K562 (cell line): ENCODE results near the gene CPN2. TPM values are rescaled to one million over a fixed set of nuclear protein-coding genes. Genes with fewer than 3 reads are reported as not detected.

ENCODE experiments used
- ATAC-seq: fragments of 200-7000 bp; cut with Tn5 transposase; 3 replicates; pipeline ENCODE4 v1.9.1; 2020; ENCODE audit warnings: moderate library complexity
- BruUV-seq: library from RNA; stranded (reverse); fragments of 400-500 nt; replicated peaks from 2 replicates; lab custom pipeline; 2021; lab: Mats Ljungman, UMichigan
- CTCF ChIA-PET: fragments of 300-600 bp; formaldehyde crosslinking; extraction: SDS; loops from one replicate; lab custom pipeline; 2021; ENCODE audit warnings: low intra/inter-chr PET ratio; lab: Yijun Ruan, JAX
- POLR2A ChIA-PET: fragments of 300-600, 350-650 bp; sonication (Branson Sonifier 250); formaldehyde crosslinking; extraction: SDS; loops from one replicate; lab custom pipeline; 2021; ENCODE audit warnings: antibody characterized with exemption, inconsistent platforms; lab: Yijun Ruan, JAX
- DNase-seq, 4 experiments: peaks; one replicate each; pipeline versions ENCODE4 v3.0.0 to v3.0.0-alpha.2; 2011 to 2018; ENCODE audit warnings: low spot score in 3 of 4, mixed read lengths in 3 of 4; ENCODE audit errors: extremely low read depth in 1 of 4
- FAIRE-seq: peaks from 2 replicates; lab custom pipeline; 2011; peaks lifted over from hg19 to GRCh38; lab: Jason Lieb, UNC
- H2AFZ ChIP-seq: 2 replicates; pipeline ENCODE4 v1.6.0; 2011; ENCODE audit warnings: low read depth, low read length, control low read depth, inconsistent platforms
- H3K27ac ChIP-seq: fragments of 200-600 bp; 3 replicates; pipeline ENCODE4 v1.8.0; 2011; ENCODE audit warnings: low read depth, mild to moderate bottlenecking, control low read depth, inconsistent platforms, low read length, moderate library complexity, mixed read lengths; ENCODE audit errors: extremely low read depth
- H3K27me3 ChIP-seq, 2 experiments: fragments of 300-600 bp in 1 of 2; 2 replicates in 1 of 2; 3 replicates in 1 of 2; pipeline versions ENCODE4 v1.6.0 to v1.8.0; 2011; ENCODE audit warnings: inconsistent platforms in 2 of 2, low read length in 2 of 2, mild to moderate bottlenecking in 1 of 2, mixed read lengths in 1 of 2, moderate library complexity in 1 of 2; ENCODE audit not compliant: control insufficient read depth in 2 of 2, insufficient read depth in 2 of 2
- H3K36me3 ChIP-seq: fragments of 300-600 bp; 3 replicates; pipeline ENCODE4 v1.8.0; 2011; ENCODE audit warnings: mild to moderate bottlenecking, low read length, inconsistent platforms; ENCODE audit not compliant: control insufficient read depth, insufficient read depth
- H3K4me1 ChIP-seq, 2 experiments: fragments of 200-600 bp in 1 of 2; replicated peaks in 1 of 2; 2 replicates in 1 of 2; 3 replicates in 1 of 2; pipeline versions ENCODE4 v1.5.1 to v1.8.0; 2011; ENCODE audit warnings: inconsistent platforms in 2 of 2, low read length in 2 of 2, mild to moderate bottlenecking in 1 of 2, mixed read lengths in 1 of 2, moderate library complexity in 1 of 2; ENCODE audit not compliant: control insufficient read depth in 2 of 2, insufficient read depth in 2 of 2
- H3K4me2 ChIP-seq: 2 replicates; pipeline ENCODE4 v1.6.1; 2011; ENCODE audit warnings: low read length, control low read depth, inconsistent platforms, mixed read lengths; ENCODE audit not compliant: insufficient read depth
- H3K4me3 ChIP-seq: fragments of 200-600 bp; sonication (generic), shearing (Covaris generic); 2 replicates; pipeline ENCODE4 v1.5.1; 2016; ENCODE audit warnings: control low read depth, inconsistent platforms
- H3K79me2 ChIP-seq: fragments of 200-600 bp; 3 replicates; pipeline ENCODE4 v1.8.0; 2011; ENCODE audit warnings: low read length, inconsistent platforms; ENCODE audit not compliant: control insufficient read depth, insufficient read depth
- H3K9ac ChIP-seq, 2 experiments: 2 replicates each; pipeline versions ENCODE4 v1.6.0 to v1.6.1; 2011; ENCODE audit warnings: low read depth in 2 of 2, low read length in 2 of 2, control low read depth in 1 of 2, inconsistent platforms in 1 of 2, mild to moderate bottlenecking in 1 of 2, mixed read lengths in 1 of 2; ENCODE audit not compliant: insufficient read depth in 1 of 2
- H3K9me1 ChIP-seq: one replicate; pipeline ENCODE4 v1.6.0; 2011; ENCODE audit warnings: inconsistent platforms, mild to moderate bottlenecking, low read length, moderate library complexity; ENCODE audit not compliant: control insufficient read depth, insufficient read depth
- H3K9me3 ChIP-seq: replicated peaks from 2 replicates; pipeline ENCODE4 v1.5.1; 2011; ENCODE audit warnings: low read depth, low read length, inconsistent platforms; ENCODE audit not compliant: control insufficient read depth, insufficient read depth
- H4K20me1 ChIP-seq: replicated peaks from 2 replicates; pipeline ENCODE4 v1.6.1; 2011; ENCODE audit warnings: low read length, inconsistent platforms, mixed read lengths; ENCODE audit not compliant: control insufficient read depth, insufficient read depth
- CBX8 ChIP-seq: fragments of 200-600 bp; sonication (generic); IDR thresholded peaks from 2 replicates; pipeline ENCODE4 v1.6.1; 2012; ENCODE audit warnings: borderline replicate concordance, mixed run types, low read depth, mild to moderate bottlenecking, moderate library complexity, mixed read lengths, low read length, control low read depth, inconsistent platforms; ENCODE audit not compliant: poor library complexity, severe bottlenecking; ENCODE audit errors: extremely low read depth
- NFIC ChIP-seq: fragments of 450-650 bp; IDR thresholded peaks from 2 replicates; pipeline ENCODE4 v1.6.1; 2017; ENCODE audit warnings: mild to moderate bottlenecking, inconsistent platforms
- SMARCB1 ChIP-seq: IDR thresholded peaks from 2 replicates; pipeline ENCODE4 v1.6.1; 2011; ENCODE audit warnings: improper control_type of control experiment, low read depth; ENCODE audit not compliant: insufficient read length
- SPI1 ChIP-seq: IDR thresholded peaks from 2 replicates; pipeline ENCODE4 v1.6.1; 2011; ENCODE audit warnings: low read depth, low read length, control low read depth, borderline replicate concordance
- TCF7L2 ChIP-seq: fragments of 150-350 bp; IDR thresholded peaks from 2 replicates; pipeline ENCODE4 v1.6.1; 2016; ENCODE audit warnings: low read depth, mild to moderate bottlenecking, low read length, moderate library complexity
- TSC22D4 ChIP-seq: fragments of 450-650 bp; IDR thresholded peaks from 2 replicates; pipeline ENCODE4 v1.6.1; 2016; ENCODE audit warnings: missing genetic modification characterization, missing biosample characterization, control low read depth
- WGBS: fragments of 100-300 bp; shearing (Covaris generic); methylation state at CpG from one replicate; pipeline ENCODE4 v1.1.6; 2016; ENCODE audit warnings: low coverage, mixed read lengths; ENCODE audit not compliant: insufficient coverage; ENCODE audit errors: missing lambda C conversion rate; 5-methylcytosine and 5-hydroxymethylcytosine counted together
- in situ Hi-C: fragments of 300-500 bp; cut with MboI; formaldehyde crosslinking; loops from 4 replicates; pipeline ENCODE4 v1.15.0; 2018; ENCODE audit warnings: inconsistent platforms, mixed read lengths
- intact Hi-C: fragments of 100-400 bp; cut with micrococcal nuclease; formaldehyde crosslinking; loops from 2 replicates; pipeline ENCODE4 v1.14.2; 2022
- polyA plus RNA-seq, 8 experiments: library from polyadenylated mRNA; depleted of rRNA in 4 of 8; stranded (reverse) in 5 of 8; unstranded in 3 of 8; fragments of >200 nt; fragmentation: Nextera tagmentation in 2 of 8; fragmentation: Illumina TruSeq in 1 of 8; extraction: Ambion mirVana in 2 of 8; extraction: Trizol in 1 of 8; gene quantifications; 2 replicates each; pipeline versions ENCODE4 v1.2.1 to v1.2.3, GENCODE V29; 2011 to 2014; ENCODE audit warnings: inconsistent platforms in 1 of 8, missing spikeins in 1 of 8
- total RNA-seq, 7 experiments: library from RNA; depleted of rRNA in 6 of 7; stranded (reverse); fragments of >200 nt in 6 of 7; fragmentation: Illumina TruSeq in 2 of 7; extraction: Trizol in 2 of 7; gene quantifications; 2 replicates each; pipeline versions ENCODE4 v1.2.1 to v1.2.3, GENCODE V29; 2011 to 2021; ENCODE audit warnings: low replicate concordance in 1 of 7
- TF ChIP-seq, protein P1 (sequence below): fragments of 450-650 bp; IDR thresholded peaks from 2 replicates; pipeline ENCODE4 v1.6.1; 2016; ENCODE audit warnings: borderline replicate concordance
- TF ChIP-seq, protein P2 (sequence below): fragments of 250-450 bp; sonication (Bioruptor Pico); IDR thresholded peaks from 2 replicates; pipeline ENCODE4 v1.5.0; 2021; ENCODE audit warnings: mild to moderate bottlenecking, borderline replicate concordance

CPN2 gene
- total and polyA plus RNA-seq, 9 of the 15 experiments (the other 6 are each of a cell fraction or from before 2014, with no cell fraction given), result not detected

DNA sequence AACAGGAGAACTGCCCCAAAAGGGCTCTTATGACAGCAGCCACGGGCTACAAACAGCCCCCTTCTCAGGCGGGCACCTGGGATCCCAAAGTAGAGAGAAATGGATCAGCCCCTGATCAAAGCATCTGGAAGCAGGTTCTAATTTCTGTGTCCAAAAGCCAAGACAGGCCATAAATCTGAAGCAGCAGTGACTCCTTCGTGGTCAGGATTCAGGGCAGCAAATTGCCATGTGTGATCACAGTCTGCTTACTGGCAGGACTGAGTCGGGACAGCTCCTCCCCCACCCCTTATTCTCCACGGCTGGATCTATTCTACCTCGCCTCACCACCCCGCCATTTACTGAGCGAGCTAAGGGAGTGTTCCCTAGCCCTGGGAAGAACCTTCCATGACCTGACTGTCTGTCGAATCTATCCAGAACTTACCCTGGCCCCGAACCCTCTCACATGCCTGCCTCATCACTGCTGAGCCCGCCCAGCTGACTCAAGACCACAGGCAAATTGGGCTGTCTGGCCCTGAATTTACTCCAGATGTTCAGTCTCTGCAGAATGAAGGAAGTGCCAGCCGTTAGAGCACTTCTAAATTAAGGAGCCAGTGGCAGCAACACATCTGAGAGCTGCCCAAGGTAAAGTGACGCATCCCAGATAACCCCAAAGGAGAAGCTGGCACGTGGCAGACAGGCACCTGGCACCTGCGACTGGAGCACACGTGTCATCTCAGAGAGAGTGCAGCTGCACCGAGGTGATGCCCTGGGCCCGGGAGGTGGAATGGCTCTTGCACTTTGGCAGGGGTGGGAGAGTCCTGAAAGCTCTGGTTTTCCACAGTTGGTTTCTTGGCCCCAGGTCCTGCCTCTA lies 17.1 kb upstream of the CPN2 start:
- Histone ChIP-seq H3K4me1 (peaks cover 0 to 3% of the 10 kb centered on the region in 2 experiments; a peak in 2 of 5 replicates), H3K4me3 (no peak overlapping the region), H3K4me2 (no peak overlapping the region), H3K9me1 (no peaks in the 10 kb centered on the region), H3K9me3 (no peaks in the 10 kb centered on the region), H3K79me2 (no peaks in the 10 kb centered on the region), H2AFZ (no peak overlapping the region), H3K36me3 (no peaks in the 10 kb centered on the region), H3K9ac (no peak overlapping the region), H3K27ac (no peak overlapping the region), H4K20me1 (peaks cover 8% of the 10 kb centered on the region; the same call in 1 of the 2 replicates), H3K27me3 (peaks cover 69 to 95% of the 10 kb centered on the region in 2 experiments)
- intact Hi-C loops, result no loop called here
- no TSS peak for BruUV-seq
- POLR2A ChIA-PET, result interaction anchor here (0.6 to 1.4 kb wide), 4 partner anchors 20 to 217 kb away, joined by 3 to 4 read pairs (median 3); no protein-coding TSS in a partner anchor
- in situ Hi-C loops, result no loop called here
- WGBS, result 3% methylated on average over 18 of the region's 18 CpGs
- TF ChIP-seq TSC22D4 (tag), result no peak
- no peak for TF ChIP-seq SPI1
- no peak for TF ChIP-seq TCF7L2
- TF ChIP-seq, protein P1, sequence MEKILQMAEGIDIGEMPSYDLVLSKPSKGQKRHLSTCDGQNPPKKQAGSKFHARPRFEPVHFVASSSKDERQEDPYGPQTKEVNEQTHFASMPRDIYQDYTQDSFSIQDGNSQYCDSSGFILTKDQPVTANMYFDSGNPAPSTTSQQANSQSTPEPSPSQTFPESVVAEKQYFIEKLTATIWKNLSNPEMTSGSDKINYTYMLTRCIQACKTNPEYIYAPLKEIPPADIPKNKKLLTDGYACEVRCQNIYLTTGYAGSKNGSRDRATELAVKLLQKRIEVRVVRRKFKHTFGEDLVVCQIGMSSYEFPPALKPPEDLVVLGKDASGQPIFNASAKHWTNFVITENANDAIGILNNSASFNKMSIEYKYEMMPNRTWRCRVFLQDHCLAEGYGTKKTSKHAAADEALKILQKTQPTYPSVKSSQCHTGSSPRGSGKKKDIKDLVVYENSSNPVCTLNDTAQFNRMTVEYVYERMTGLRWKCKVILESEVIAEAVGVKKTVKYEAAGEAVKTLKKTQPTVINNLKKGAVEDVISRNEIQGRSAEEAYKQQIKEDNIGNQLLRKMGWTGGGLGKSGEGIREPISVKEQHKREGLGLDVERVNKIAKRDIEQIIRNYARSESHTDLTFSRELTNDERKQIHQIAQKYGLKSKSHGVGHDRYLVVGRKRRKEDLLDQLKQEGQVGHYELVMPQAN, result no peak
- TF ChIP-seq, protein P2, sequence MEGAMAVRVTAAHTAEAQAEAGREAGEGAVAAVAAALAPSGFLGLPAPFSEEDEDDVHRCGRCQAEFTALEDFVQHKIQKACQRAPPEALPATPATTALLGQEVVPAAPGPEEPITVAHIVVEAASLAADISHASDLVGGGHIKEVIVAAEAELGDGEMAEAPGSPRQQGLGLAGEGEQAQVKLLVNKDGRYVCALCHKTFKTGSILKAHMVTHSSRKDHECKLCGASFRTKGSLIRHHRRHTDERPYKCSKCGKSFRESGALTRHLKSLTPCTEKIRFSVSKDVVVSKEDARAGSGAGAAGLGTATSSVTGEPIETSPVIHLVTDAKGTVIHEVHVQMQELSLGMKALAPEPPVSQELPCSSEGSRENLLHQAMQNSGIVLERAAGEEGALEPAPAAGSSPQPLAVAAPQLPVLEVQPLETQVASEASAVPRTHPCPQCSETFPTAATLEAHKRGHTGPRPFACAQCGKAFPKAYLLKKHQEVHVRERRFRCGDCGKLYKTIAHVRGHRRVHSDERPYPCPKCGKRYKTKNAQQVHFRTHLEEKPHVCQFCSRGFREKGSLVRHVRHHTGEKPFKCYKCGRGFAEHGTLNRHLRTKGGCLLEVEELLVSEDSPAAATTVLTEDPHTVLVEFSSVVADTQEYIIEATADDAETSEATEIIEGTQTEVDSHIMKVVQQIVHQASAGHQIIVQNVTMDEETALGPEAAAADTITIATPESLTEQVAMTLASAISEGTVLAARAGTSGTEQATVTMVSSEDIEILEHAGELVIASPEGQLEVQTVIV (CRISPR knock-in tag), result no peak
- no peak for TF ChIP-seq NFIC
- no peak for TF ChIP-seq SMARCB1
- TF ChIP-seq CBX8, result no peak
- no peak for ATAC-seq
- FAIRE-seq, result no peak
- CTCF ChIA-PET, result interaction anchor here (0.6 kb wide), 1 partner anchor 1526 kb away, joined by 4 read pairs; no protein-coding TSS in a partner anchor
- DNase-seq, result no peak
